ENCODE data around the gene CSNK2A3. TPM values are rescaled to one million over a fixed set of nuclear protein-coding genes. Genes with fewer than 3 reads are reported as not detected.
"Not testable (repeated sequence)": the region's sequence is repeated elsewhere in the genome, so short reads cannot be mapped to it uniquely, and the experiment has no call there.

CSNK2A3 gene
- total and polyA plus RNA-seq, 2 donors (not counting 1 experiment from before 2014, with no cell fraction given): 2.3 TPM

GRCh38 chr11:11359611-11360010 is 6.6 kb upstream of the CSNK2A3 start:
- H3K9ac ChIP-seq (ENCODE audit: insufficient read depth, low read length): no peak overlapping the region
- no peak for DNase-seq (ENCODE audit: low read depth in 2 of 2)
- H3K4me3 ChIP-seq (replicated peaks in 1 of 4; ENCODE audit: control extremely low read depth in 1 of 4, insufficient read depth in 1 of 4, low read depth in 3 of 4, low read length in 4 of 4): no peak overlapping the region
- TF ChIP-seq CTCF (conservative IDR thresholded peaks at IDR 0.05 in 1 of 2, IDR thresholded peaks at IDR 0.05 in 1 of 2; ENCODE audit: low read depth in 1 of 2, low read length in 2 of 2) (no peak), EZH2 (IDR thresholded peaks at IDR 0.05; ENCODE audit: low read length, missing control alignments) (no peak)
- no peaks in the 10 kb centered on the region for H4K20me1 ChIP-seq (ENCODE audit: control insufficient read depth, extremely low read depth, insufficient read depth, low read length)
- H3K27me3 ChIP-seq (ENCODE audit: control insufficient read depth, insufficient read depth, low read length): peaks cover 2% of the 10 kb centered on the region
- no peak overlapping the region for H3K27ac ChIP-seq (ENCODE audit: insufficient read depth, low read length)
- no peak overlapping the region for H2AFZ ChIP-seq (ENCODE audit: low read length)
- H3K4me2 ChIP-seq (ENCODE audit: extremely low read depth, insufficient read depth, low read length): no peak overlapping the region
- no peaks in the 10 kb centered on the region for H3K79me2 ChIP-seq (ENCODE audit: control insufficient read depth, insufficient read depth, low read length)
- no peaks in the 10 kb centered on the region for H3K36me3 ChIP-seq (ENCODE audit: control insufficient read depth, insufficient read depth, low read length)
- no peaks in the 10 kb centered on the region for H3K4me1 ChIP-seq (ENCODE audit: control insufficient read depth, extremely low read depth, insufficient read depth, low read length)
- no peaks in the 10 kb centered on the region for H3K9me3 ChIP-seq (ENCODE audit: control insufficient read depth, insufficient read depth, low read depth, low read length)

GRCh38 chr11:11356842-11357241 is 3.8 kb upstream of the CSNK2A3 start:
- Histone ChIP-seq H3K4me1 (ENCODE audit: control insufficient read depth, extremely low read depth, insufficient read depth, low read length) (no peaks in the 10 kb centered on the region), H3K4me2 (ENCODE audit: extremely low read depth, insufficient read depth, low read length) (no peak overlapping the region), H3K27ac (ENCODE audit: insufficient read depth, low read length) (no peak overlapping the region), H3K9ac (ENCODE audit: insufficient read depth, low read length) (no peak overlapping the region), H3K9me3 (ENCODE audit: control insufficient read depth, insufficient read depth, low read depth, low read length) (no peaks in the 10 kb centered on the region), H3K79me2 (ENCODE audit: control insufficient read depth, insufficient read depth, low read length) (no peaks in the 10 kb centered on the region), H4K20me1 (ENCODE audit: control insufficient read depth, extremely low read depth, insufficient read depth, low read length) (no peaks in the 10 kb centered on the region), H2AFZ (ENCODE audit: low read length) (no peak overlapping the region), H3K36me3 (ENCODE audit: control insufficient read depth, insufficient read depth, low read length) (no peaks in the 10 kb centered on the region), H3K27me3 (ENCODE audit: control insufficient read depth, insufficient read depth, low read length) (peaks cover 2% of the 10 kb centered on the region), H3K4me3 (replicated peaks in 1 of 4; ENCODE audit: control extremely low read depth in 1 of 4, insufficient read depth in 1 of 4, low read depth in 3 of 4, low read length in 4 of 4) (no peak overlapping the region)
- no peak for TF ChIP-seq EZH2 (IDR thresholded peaks at IDR 0.05; ENCODE audit: low read length, missing control alignments)
- no peak for TF ChIP-seq CTCF (conservative IDR thresholded peaks at IDR 0.05 in 1 of 2, IDR thresholded peaks at IDR 0.05 in 1 of 2; ENCODE audit: low read depth in 1 of 2, low read length in 2 of 2)
- no peak for DNase-seq (ENCODE audit: low read depth in 2 of 2)

- not testable (repeated sequence) for H3K4me2 ChIP-seq (ENCODE audit: extremely low read depth, insufficient read depth, low read length); H3K9ac ChIP-seq (ENCODE audit: insufficient read depth, low read length); H3K79me2 ChIP-seq (ENCODE audit: control insufficient read depth, insufficient read depth, low read length); H3K36me3 ChIP-seq (ENCODE audit: control insufficient read depth, insufficient read depth, low read length); H4K20me1 ChIP-seq (ENCODE audit: control insufficient read depth, extremely low read depth, insufficient read depth, low read length); H3K27me3 ChIP-seq (ENCODE audit: control insufficient read depth, insufficient read depth, low read length); H3K4me3 ChIP-seq (replicated peaks in 1 of 4; ENCODE audit: control extremely low read depth in 1 of 4, insufficient read depth in 1 of 4, low read depth in 3 of 4, low read length in 4 of 4); H2AFZ ChIP-seq (ENCODE audit: low read length); DNase-seq (ENCODE audit: low read depth in 2 of 2); H3K27ac ChIP-seq (ENCODE audit: insufficient read depth, low read length); H3K9me3 ChIP-seq (ENCODE audit: control insufficient read depth, insufficient read depth, low read depth, low read length)
- H3K4me1 ChIP-seq (ENCODE audit: control insufficient read depth, extremely low read depth, insufficient read depth, low read length): peaks cover 10% of the 10 kb centered on the region
Observed at GRCh38 chr11:11351851-11352250, 1.2 kb downstream of the CSNK2A3 start.

All from fibroblast of lung (primary cell).